COLO829 (cell line): ENCODE data around the gene UNC13D.
"Not testable (repeated sequence)": the region's sequence is repeated elsewhere in the genome, so short reads cannot be mapped to it uniquely, and the experiment has no call there.

Experiments
- DNase-seq: peaks from one replicate; pipeline ENCODE4 v3.0.0; 2012; ENCODE audit warnings: low spot score

UNC13D gene

DNA sequence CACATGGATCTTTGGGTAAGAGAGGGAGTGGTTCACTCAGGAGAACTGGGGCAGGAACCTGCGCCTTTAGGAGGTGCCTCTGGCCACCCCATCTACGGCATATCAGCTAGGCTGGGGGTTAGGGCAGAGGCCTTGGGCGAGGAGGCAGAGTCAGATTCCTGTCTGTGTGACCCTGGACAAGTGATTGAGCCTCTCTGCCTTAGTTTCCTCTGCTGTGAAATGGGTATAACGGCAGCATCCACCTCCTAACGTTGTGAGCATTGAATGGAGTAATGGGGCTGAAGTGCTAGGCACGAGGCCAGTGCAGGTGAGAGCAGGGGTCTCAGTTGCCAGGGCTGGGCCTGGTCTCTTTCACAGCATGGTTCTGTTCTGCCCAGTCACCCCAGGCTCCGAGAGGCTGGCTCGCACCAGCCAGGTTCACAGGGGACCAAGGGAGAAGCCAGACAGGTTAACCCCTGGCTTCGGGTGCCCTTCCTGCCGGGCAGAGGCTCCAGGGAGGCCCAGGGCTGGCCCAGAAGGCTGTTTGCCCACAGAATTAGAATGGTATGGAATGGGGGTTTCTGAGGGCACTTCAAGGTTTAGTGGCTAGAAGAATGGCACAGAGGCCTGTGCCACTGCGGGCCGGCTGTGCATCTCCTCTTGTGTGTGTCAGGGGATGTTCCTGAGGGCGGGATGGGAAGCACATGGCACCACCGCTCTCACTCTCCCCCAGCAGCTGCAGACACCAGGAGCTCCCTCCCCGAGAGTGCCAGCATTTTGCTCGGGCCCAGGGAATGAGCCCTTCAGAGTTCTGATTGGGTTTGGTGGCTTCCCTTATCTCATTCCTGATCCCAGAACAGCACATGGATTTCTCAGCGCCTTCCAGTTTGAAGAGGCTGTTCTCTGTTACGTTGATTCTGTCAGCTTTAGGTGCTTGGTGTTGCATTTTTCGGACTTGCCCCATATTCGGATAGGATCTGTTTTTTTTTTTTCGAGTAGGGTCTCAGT is 23.8 kb downstream of the UNC13D start:
- no peak for DNase-seq

DNA sequence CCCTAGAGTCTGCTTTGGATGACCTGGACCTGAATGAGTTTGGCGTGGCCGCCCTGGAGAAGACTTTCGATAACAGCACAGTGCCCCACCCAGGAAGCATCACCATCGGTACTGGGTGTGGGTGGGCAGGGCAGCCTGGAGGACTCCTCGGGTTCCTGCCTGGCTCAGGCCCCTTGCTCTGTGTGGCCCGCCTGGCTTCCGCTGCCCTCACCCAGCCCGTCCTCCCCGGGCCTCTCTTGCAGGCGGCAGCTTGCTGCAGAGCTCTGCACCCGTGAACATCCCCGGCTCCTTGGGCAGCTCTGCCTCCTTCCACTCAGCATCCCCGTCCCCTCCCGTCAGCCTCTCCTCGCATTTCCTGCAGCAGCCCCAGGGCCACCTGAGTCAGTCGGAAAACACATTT is 24.5 kb downstream of the UNC13D start:
- DNase-seq: no peak

DNA sequence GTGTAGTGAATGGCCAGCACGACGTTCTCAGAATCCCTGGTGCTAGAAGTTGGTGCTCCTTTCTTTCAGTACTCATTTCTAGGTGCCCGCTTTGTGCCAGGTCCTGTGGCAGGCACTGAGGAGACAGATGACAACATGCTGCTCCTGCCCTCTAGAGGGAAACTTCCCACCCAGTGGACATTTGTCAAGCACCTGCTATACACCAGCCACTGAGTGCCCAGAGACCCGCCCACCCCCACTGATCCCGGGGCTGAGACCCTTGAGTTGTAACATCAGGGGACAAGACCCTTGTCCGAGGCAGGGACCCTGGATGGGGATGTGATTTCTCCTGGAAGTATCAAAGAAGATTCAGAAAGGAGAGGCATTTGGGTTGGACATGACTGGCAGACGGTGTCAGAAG is 25.1 kb downstream of the UNC13D start:
- no peak for DNase-seq

DNA sequence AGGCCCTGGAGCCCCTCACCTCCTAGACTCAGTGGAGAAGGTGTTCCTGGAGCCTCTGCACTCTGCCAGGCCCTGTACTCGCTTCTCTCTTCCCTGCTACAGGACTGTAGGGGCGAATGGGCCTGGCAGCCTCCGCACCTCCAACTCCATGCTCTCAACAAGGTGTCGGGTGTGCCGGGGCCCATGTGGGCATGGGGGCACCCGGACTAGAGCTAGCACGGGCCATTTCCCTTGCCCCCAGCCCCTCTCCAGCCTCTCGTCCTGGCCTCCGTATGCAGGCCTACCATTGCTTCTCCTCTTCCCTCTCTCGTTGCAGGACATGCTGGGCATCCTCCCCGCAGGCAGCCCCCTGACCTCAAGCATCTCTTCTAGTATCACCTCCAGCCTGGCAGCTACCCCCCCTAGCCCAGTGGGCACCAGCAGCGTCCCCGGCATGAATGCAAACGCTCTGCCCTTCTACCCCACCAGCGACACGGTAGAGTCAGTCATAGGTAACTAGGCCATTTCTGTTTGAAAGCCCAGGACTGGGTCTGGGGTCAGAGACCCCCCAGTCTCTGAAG is 25.8 kb downstream of the UNC13D start:
- no peak for DNase-seq

DNA sequence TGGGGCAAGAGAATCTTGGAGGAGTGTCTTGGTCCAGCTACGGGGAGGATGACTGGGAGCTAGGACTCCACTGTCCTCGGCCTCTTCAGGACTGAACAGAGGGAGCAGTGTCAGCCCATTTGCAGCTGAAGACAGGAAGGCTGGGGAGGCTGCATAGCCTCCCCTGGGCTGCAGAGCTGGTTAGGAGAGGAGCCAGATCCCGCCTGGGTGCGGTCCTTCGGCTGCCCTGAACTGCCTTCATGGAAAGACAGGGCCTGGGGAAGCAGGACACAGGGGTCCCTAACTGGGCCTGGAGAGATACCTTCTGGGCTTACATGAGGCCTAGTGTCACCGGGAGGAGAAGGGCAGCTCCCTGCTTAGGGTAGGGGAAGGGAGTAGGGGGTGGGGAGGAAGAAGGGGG is 26.6 kb downstream of the UNC13D start:
- no peak for DNase-seq

DNA sequence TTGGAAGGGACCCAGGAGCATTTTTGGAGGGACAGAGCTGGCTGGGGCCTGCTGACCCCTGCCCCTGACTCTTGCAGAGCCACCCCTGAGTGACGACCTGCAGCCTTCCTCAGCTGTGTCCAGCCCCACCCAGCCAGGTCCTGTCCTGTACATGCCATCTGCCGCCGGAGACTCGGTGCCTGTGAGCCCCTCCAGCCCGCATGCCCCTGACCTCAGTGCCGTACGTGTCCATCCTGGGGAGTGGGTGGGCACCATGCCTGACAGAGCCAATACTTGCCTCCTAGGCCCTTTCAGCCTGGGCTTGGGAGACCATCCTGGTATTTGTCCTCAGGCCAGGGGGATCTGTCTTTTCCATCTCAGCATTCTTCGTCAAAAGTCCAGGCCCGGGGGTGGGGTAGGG is 27.5 kb downstream of the UNC13D start:
- no peak for DNase-seq

DNA sequence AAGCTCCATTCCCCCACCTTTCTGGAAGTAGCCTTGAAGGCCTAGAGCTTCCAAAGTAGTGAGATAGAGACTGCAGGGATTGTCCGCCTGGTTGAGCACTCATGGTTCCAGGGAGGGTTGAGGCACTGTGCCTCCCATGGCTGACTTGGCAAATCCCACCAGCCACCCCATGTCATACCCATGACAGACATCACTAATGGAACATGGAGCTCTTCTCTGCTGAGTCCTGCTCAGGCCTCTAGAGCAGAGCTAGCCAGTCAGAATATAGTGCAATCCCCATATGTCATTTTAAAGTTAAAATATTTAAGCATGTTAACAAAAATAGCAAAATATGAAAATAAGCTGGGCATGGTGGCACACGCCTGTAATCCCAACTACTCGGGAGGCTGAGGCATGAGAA is 28.8 kb downstream of the UNC13D start:
- no peak for DNase-seq

DNA sequence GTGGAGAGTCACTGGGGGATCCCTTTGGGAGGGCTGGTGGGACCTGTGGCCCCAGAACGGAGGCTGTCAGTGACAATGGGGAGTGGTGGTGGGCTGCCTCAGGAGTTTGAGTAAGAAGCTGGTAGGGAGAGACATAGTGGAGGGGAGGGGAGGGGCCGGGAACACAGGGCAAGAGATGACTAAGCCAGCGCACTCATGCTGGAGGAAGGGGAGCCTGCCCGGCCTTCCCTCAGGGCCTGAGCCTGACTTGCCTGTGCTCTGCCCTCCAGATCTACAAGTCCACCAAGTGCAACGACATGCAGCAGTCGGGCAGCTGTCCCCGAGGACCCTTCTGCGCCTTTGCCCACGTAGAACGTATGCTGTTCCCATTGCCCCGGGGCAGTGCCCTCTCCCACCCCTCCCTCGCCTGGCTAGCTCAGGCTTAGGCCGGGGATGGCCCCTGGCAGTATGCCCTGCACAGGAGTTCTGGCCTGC is 29.3 kb downstream of the UNC13D start:
- DNase-seq: no peak

DNA sequence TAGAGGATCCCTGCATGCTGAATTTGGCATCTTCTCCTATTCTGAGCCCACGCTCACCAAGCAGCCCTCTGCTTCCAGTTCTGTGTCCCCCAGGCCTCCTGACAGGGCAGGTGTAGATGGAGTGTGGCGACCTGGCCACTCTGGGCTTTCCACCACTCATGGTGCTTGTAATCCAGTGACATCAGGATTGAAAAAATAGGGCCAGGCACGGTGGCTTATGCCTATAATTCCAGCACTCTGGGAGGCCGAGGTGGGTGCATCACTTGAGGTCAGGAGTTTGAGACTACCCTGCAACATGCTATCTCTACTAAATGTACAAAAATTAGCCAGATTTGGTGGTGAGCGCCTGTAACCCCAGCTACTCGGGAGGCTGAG is 30.2 kb downstream of the UNC13D start:
- no peak for DNase-seq

DNA sequence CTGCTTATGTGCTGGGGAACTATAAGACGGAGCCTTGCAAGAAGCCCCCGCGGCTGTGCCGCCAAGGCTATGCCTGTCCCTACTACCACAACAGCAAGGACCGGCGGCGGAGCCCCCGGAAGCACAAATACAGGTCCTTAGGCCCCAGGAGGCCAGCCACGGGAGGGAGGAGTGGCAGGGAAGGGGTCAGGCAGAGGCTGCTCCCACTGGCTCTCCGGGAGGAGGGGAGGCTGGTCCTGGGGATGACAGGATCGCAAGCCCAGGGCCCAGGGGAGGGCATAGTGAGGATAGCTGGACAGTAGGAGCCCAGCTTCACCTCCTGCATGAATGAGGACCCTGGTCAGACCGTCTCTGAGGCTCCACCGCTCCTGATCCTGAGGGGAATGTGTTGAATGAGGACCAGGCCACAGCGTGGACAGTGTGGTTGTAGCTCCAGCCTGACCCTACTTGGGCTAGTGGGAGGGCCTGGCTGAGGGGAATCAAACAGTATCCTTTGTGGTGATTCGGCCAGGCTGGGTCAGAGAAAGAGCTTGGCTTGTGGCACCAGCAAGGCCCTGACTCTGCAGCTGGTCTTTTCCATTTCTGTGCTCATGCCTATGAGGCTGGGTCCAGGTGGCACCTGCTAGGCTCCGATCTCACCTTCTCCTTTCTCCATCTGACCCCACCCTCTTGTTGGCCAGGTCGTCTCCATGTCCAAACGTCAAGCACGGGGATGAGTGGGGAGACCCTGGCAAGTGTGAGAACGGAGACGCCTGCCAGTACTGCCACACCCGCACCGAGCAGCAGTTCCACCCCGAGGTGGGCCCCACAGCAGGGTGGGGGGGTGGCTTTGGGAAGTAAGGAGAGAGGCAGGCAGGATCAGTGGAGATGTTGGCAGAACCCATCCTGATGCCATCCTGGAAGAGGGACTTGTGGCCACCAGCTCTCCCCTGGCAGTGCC is 30.9 kb downstream of the UNC13D start:
- DNase-seq: no peak

DNA sequence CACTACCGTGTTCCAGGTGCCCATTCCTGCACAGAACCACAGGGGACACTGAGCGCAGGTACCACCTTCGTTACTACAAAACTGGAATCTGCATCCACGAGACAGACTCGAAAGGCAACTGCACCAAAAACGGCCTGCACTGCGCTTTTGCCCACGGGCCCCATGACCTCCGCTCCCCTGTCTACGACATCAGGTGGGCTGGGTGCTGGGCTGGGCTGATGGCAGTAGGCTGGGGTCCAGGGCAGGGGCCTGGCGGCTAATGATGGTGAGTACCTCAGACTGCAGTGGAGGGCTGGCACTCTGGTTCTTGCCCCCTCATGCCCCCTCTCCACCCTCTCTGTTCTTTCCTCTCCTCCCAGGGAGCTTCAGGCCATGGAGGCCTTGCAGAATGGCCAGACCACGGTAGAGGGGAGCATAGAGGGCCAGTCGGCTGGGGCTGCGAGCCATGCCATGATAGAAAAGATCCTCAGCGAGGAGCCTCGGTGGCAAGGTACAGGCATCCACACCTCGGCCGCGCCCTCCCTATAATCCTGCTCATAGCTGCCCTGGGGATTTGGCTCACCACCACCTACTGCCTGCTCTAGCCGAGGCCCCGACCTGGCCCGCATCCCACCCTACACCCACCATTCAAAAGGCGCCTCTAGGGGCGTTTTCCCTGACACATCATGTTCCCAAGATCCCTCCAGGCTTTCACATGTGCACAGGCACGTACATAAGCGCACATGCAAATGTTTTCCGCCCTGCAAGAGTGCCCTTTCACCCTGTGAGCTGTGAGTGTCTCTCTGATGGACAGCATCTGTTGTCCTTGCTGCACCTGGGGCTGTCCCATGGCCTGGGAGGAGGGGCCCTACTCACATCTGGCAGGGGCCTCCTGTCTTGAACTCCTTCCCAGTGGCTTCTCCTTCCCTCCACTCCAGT is 31.8 kb downstream of the UNC13D start:
- no peak for DNase-seq

DNA sequence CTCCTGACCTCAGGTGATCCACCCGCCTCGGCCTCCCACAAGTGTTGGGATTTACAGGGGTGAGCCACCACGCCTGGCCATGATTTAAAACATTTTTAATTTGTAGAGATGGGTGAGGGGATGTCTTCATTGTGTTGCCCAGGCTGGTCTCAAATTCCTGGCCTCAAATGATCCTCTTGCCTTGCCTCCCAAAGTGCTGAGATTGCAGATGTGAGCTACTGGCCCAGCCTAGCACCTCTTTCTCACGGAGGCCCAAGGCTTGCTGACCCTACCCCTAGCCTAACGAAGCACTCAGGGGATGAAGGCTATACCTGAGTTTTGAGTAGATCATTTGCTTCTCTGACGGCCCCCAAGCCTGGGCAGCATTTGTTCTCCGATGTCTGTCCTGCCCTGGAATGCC is 33.0 kb downstream of the UNC13D start:
- DNase-seq: no peak

DNA sequence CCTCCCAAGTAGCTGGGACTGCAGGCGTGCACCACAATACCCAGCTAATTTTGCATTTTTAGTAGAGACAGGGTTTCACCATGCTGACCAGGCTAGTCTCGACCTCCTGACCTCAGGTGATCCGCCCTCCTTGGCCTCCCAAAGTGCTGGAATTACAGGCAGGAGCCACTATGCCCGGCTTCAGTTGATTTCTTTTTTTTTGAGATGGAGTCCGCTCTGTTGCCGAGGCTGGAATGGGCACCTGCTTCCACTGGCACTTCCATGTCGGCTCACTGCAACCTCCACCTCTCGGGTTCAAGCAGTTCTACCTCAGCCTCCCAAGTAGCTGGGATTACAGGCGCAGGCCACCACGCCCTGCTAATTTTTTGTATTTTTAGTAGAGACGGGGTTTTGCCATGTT is 33.4 kb downstream of the UNC13D start:
- not testable (repeated sequence) for DNase-seq

DNA sequence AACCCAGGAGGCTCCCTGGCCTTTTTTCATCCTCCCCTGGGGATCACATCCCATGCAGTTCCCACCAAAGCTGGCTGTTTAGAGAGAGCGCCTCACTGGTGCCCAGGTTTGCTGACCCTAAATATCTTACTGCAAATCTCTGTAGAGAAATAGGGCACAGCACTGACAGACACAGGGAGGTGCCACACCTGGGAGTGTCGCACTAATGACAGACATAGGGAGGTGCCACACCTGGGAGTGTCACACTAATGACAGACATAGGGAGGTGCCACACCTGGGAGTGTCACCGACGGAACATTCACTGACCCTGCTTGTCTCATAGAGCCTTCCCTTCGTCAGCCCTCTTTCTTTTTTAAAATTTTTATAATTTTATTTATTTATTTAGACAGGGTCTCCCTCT is 34.0 kb downstream of the UNC13D start:
- no peak for DNase-seq

DNA sequence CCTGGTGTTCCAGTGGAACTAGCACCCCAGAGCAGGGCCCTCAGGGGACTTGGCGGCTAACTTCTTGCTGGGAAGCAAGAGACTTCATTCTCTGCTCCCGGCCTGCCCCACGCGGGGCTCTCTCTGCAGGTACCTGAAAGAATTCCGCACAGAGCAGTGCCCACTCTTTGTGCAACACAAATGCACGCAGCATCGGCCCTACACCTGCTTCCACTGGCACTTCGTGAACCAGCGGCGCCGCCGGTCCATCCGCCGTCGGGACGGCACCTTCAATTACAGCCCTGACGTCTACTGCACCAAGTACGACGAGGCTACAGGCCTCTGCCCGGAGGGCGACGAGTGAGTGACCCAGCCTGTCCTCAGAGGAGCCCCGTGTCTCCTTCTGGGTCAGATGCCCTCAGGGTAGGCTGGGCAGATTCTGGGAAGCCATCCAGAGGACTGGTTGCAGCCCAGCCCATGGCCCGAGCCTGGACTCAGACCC is 34.5 kb downstream of the UNC13D start:
- no peak for DNase-seq

DNA sequence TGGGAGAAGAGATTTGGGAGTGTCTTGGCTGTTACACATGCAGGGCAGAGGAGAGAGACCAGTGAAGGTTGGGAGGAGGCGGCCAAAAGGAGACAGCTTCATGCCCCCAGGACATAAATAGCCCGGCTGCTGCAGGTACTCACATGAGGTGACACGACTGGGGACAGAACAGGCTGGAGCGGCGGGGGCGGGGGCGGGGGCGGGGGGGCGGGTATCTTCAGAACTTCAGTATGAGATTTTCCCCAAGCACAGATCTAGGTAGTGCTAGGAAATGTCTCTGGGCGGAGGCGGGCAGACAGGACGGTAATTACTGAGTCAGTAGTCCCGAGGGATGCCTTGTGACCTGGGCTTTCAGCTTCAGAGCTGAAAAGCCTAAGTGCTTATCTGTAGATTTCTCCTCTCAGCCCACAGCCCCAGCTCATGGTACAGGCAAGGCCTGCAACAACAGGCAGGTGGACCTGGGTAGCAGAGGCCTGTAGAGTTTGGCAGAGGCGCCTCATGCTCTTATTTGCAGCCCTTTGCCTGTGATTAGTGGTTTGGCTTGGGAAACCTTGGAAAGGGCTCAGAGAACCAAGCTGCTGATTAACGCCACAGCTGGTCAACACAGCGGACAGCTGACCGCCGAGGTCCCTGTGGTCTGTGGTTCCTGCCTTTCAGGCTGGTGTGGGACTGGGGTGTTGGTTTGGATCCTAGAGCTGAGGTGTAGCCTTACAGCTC is 35.1 kb downstream of the UNC13D start:
- DNase-seq: peak; percentile 81

DNA sequence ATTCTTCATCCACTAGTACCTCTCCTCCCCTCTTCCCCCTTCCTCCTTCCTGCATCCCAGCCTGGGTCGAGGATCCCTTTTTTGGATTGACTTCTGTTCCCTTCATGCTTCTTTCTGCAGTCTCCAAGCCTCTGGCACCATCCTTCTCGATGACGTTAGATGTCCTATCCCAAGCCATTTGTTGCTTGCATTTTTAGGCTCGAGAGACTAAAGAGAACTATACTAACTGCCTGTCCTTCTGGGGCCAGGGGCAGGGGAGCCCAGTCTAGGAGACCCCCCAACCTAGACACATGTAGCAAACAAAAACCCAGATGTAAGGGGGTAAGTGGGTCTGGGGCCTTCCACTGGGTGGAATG is 35.7 kb downstream of the UNC13D start:
- DNase-seq: no peak

DNA sequence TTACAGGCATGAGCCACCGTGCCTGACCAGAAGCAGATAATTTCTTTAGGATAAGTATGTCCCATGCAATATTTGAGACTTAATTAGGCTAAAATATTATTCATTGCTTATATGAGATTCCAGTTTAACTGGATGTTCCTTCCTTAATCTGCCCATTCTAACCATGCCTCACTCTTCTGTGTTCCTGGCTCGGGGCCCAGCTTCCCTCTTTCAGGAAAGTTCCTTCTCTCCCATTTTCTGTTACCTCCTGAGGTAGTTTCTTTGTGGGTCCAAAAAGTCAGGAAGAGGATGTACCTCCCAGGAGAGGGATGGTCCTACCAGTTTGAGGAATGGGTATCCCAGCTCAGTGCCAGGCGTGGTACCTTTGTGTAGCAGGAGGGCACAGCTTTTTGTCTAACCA is 36.3 kb downstream of the UNC13D start:
- DNase-seq: no peak

DNA sequence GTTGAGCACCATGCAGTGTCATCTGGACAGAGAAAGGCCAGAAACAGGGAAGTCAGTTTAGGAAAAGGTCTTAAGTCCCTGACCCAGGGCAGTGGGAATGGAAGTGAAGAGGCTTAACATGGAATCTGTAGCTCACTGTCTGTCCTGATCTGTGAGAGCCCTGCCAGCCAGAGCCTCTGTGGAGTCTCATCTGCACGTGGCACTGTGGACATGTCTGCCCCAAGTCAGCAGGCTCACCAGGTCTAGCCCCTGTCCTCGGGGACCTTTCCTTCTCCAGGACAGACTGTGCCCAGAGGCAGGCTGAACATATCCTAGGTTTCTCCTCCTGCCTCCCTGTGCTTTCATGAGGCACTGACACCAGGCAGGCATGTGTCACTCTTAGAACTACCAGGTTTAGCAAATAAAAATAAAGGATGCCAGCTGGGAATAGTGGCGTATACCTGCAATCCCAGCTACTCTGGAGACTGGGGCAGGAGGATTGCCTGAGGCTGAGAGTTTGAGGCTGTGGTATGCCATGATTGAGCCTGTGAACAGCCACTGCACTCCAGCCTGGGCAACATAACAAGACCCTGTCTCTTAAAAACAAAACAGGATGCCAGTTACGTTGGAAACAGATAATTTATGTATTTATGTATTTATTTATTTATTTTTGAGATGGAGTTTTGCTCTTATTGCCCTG is 37.2 kb downstream of the UNC13D start:
- no peak for DNase-seq

DNA sequence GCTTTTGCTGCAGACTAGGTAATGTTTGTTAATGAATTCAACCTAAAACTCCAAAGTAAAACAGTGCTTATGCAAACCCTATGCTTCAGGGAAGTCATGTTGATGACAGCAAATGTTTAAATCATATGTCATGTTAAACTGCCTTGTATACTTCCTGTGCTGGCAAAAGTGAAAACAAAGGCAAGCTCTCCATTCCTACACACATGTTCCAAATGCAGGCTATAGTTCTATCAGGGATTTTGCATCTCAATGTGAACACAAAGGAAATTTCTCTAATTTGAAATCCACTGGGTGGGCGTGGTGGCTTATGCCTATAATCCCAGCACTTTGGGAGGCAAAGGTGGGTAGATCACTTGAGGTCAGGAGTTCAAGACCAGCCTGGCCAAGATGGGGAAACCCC is 40.3 kb downstream of the UNC13D start:
- no peak for DNase-seq
